ENCODE results near the gene C3.

C3 gene

DNA sequence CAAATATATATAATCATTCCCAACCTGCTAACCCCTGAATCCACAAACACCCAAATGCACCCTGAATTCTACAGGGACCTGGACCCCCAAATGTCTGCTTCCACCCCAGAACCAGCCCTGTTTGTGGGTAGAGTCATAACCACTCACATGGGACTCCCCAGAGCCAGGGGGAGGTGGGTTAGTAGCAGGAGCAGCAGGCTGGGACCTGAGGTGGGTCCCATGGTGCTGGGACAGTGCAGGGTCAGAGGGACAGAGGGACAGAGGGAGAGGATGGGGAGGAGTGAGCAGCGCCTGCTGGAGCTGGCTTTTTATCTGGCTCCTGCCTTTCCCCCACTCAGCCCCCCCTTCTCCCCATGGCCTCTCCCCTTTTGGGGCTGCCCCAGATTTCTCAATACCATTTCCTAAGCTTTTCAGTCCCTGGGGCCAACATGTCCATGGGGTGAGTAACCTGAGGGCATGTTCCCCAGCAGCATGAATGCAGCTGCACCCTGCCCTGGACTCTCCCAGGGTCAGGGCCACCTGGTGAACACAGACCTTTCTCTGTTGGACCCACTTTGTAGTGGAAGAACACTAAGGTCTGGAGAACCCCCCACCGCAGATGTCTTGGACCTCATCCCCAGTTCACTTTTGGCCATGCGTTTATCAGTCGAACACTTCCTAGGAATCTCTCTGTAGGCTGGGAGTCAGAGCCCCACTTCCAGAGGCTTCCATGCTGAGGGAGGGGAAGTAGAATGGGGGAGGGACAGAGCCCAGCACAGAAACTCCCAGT is at the start of gene C3:
C3 (minus strand) TSS at position 282 of the 769 bp plus-strand sequence; CDS start at position 221, 61 bp downstream.
- in situ Hi-C loops (cut with HindIII; ENCODE audit: low sequenced_read_pairs): no loop called here
- TF ChIP-seq, protein P1, sequence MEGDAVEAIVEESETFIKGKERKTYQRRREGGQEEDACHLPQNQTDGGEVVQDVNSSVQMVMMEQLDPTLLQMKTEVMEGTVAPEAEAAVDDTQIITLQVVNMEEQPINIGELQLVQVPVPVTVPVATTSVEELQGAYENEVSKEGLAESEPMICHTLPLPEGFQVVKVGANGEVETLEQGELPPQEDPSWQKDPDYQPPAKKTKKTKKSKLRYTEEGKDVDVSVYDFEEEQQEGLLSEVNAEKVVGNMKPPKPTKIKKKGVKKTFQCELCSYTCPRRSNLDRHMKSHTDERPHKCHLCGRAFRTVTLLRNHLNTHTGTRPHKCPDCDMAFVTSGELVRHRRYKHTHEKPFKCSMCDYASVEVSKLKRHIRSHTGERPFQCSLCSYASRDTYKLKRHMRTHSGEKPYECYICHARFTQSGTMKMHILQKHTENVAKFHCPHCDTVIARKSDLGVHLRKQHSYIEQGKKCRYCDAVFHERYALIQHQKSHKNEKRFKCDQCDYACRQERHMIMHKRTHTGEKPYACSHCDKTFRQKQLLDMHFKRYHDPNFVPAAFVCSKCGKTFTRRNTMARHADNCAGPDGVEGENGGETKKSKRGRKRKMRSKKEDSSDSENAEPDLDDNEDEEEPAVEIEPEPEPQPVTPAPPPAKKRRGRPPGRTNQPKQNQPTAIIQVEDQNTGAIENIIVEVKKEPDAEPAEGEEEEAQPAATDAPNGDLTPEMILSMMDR (IDR thresholded peaks at IDR 0.05; ENCODE audit: low read depth, low read length, missing control alignments): no peak
- H3K4me3 ChIP-seq (ENCODE audit: low read depth, low read length): no peak within 1 kb of the TSS
- no peak for DNase-seq (ENCODE audit: low read depth)

DNA sequence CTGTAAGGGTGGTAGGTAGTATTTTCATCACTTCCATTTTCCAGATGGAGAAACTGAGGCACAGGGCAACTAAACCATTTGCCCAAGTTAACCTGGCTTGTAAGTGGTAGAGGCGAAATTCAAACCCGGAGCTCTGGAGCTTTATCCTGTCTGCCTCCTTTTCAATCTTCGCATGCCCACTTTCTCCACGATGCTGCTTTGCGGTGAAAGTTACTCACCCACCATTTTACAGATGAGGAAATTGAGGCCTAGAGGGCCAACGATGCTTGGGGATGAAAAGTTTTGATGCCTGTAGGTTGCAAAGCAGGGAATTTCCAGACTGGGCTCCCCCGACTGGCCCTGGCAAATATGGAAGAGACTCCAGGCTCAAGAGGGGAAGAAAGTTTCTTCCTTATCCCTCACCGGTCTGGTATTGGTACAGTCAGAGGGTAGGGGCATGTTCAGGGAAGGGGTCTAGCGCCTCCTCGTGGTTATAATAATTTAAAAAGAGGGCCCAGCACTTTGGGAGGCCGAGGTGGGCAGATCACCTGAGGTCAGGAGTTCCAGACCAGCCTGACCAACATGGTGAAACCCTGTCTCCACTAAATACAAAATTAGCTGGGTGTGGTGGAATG is 48.7 kb upstream of the C3 start:
- TF ChIP-seq, protein P1 (IDR thresholded peaks at IDR 0.05; ENCODE audit: low read depth, low read length, missing control alignments): no peak
- DNase-seq (ENCODE audit: low read depth): no peak
- in situ Hi-C loops (cut with HindIII; ENCODE audit: low sequenced_read_pairs): no loop called here
- no peak overlapping the region for H3K4me3 ChIP-seq (ENCODE audit: low read depth, low read length)

DNA sequence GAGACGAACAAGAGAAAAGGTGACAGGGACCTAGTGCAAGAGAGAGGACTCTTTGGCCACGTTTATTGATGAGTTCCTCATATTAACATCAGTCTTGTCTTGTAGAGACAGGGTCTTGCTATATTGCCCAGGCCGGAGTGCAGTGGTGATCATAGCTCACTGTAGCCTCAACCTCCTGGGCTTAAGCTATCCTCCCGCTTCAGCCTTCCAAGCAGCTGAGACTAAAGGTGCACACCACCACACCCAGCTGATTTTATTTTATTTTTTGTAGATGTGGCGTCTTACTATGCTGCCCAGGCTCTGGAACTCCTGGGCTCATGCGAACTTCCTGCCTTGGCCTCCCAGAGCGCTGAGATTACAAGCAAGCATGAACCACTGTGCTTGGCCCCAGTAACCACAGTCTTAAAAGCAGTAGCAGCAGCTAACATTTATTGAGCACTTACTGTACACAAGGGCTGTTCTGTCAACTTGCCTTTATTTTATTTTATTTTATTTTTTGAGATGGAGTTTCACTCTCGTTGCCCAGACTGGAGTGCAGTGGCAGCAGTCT is 47.9 kb upstream of the C3 start:
- in situ Hi-C loops (cut with HindIII; ENCODE audit: low sequenced_read_pairs): no loop called here
- DNase-seq (ENCODE audit: low read depth): no peak
- TF ChIP-seq, protein P1 (IDR thresholded peaks at IDR 0.05; ENCODE audit: low read depth, low read length, missing control alignments): no peak
- H3K4me3 ChIP-seq (ENCODE audit: low read depth, low read length): no peak overlapping the region

DNA sequence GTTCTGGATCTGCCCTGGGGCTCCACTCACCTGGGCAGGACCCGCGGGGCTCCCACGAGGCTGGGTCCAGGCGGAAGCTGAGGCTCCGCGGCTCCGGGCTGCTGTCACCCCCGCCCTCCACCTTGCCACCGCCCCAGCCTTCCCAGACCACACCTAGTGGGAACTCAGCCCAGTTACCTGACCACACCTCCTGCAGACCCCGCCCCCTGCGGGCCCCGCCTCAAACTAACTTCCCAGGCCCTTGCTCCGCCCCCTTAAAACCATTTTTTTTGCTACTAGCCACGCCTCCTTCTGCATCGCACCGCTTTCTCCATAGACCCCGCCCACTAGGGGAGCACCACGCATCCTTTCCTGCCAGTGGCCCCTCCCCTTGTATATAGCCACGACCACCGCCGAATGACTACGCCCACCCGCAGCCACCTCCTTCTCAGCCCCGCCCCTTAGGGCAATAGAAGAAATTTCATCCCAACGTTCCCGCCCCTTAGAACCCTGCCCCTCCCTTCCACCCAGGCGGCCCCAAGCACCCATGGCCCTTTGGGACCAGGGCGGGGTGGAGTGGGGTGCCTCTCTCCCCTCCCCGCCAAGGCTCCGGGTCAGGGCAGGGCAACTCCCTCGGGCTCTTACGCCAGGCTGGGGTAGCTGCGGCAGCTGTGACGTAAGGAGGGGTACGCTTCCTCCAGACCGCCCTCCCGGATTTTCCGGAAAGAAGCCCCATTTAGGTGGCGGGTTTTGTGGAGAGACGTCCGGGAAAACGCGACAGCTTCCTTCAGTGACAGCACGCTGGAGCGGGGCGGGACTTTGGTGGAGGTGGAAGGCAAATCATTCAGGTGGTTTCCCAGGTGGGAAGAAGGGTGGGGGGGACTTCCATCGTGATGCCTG is 47.1 kb upstream of the C3 start, which contains the start of gene SH2D3A:
SH2D3A (minus strand) TSS at position 79 of the 879 bp plus-strand sequence. CDS start 3,687 bp downstream, outside the sequence.
- peak within 1 kb of the TSS; percentile 12 for H3K4me3 ChIP-seq (ENCODE audit: low read depth, low read length)
- in situ Hi-C loops (cut with HindIII; ENCODE audit: low sequenced_read_pairs): no loop called here
- DNase-seq (ENCODE audit: low read depth): no peak
- TF ChIP-seq, protein P1 (IDR thresholded peaks at IDR 0.05; ENCODE audit: low read depth, low read length, missing control alignments): no peak

DNA sequence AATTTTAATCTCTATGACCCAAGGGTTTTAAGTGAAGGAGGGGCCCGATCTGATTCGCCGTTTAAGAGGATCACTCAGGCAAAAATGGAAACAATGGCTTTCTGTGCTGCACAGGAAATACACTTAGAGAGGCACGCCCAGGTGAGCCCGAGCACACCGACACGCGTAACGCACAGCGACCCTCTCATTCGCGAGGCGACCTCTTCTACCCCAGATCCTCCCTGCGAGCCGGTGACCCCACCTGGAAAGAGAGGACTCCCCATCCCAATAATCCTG is 46.6 kb upstream of the C3 start:
- TF ChIP-seq, protein P1 (IDR thresholded peaks at IDR 0.05; ENCODE audit: low read depth, low read length, missing control alignments): no peak
- no peak for DNase-seq (ENCODE audit: low read depth)
- peak overlapping the region; percentile 12 for H3K4me3 ChIP-seq (ENCODE audit: low read depth, low read length)
- in situ Hi-C loops (cut with HindIII; ENCODE audit: low sequenced_read_pairs): no loop called here

Measured in astrocyte of the cerebellum (primary cell).